Measurements from ENCODE around the gene OTOS. TPM values are rescaled to one million over a fixed set of nuclear protein-coding genes. Genes with fewer than 3 reads are reported as not detected.
A peak's percentile ranks its signal among the peaks of the same experiment; 100 is the strongest.

The OTOS gene
- total RNA-seq, 1 experiment from 2014 or later: not detected

DNA sequence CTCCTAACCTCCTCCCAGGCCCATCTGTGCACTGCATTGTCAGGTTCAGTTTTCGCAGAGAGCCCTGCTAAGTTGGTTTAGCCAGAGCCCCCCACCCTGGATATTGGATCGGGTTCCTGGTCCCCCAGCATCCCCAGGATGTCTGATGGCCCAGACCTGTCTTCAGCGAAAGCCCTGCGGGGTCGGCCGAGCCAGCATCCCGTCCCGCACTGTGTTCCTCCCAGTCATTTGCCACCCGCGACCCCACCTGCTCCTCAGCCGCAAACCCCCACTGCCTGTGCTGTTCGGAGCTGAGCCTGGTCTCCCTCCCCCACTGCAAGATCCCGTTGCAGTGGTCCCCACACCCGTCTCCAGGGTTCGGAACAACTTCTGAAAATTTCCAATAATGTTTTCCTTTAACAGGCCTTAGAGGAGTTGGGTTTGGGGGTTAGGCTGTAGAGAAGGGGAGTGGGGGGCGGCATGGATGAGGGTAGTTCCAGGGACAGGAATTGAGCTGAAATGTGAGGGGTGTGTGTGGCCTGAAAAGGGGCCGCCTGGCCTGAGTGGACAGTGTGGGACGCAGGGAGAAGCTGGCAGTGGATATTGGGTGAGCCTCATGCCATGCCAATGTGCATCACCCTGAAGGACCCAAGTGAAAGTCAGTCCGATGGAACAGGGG, 2.7 kb downstream of the OTOS start:
- H3K9me3 ChIP-seq (ENCODE audit: low read depth, low read length, poor library complexity, severe bottlenecking): no peaks in the 10 kb centered on the region

DNA sequence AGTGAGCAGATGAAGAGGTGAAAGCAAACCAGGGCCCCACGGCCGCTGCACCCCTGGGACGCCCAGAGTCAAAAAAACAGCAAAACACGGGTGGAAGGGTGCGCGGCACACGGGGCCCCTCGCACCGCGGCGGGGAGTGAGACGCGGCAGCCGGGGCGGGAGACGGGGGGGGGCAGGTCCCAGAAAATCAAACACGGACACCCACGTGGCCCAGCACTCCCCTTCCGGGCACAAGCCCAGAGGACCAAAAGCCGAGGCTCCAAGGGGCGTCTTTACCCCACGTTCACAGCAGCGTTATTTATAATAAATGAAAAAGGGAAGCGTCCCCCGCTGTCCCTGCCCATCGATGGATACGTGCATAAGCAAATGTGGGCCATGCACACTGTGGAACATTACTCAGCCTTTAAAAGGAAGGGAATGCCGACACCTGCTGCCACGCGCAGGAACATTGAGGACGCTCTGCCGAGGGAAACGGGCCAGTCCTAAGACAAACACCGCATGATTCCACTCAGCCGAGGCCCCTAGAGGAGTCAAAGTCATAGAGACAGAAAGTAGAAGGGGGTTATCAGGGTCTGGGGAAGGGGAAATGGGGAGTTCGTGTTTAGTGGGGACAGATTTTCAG, 3.7 kb downstream of the OTOS start:
- no peaks in the 10 kb centered on the region for H3K9me3 ChIP-seq (ENCODE audit: low read depth, low read length, poor library complexity, severe bottlenecking)
- peak overlapping the region; percentile 85 for H3K4me3 ChIP-seq (ENCODE audit: low read depth, low read length, poor library complexity, severe bottlenecking)
- BruUV-seq (replicated peaks): no TSS peak
- H3K27me3 ChIP-seq (replicated peaks; ENCODE audit: insufficient read depth, low read depth, low read length, poor library complexity): no peaks in the 10 kb centered on the region
- TF ChIP-seq EZH2 (IDR thresholded peaks at IDR 0.05; ENCODE audit: borderline replicate concordance, low read depth, low read length, poor library complexity, severe bottlenecking): no peak
- TF ChIP-seq, protein P1, sequence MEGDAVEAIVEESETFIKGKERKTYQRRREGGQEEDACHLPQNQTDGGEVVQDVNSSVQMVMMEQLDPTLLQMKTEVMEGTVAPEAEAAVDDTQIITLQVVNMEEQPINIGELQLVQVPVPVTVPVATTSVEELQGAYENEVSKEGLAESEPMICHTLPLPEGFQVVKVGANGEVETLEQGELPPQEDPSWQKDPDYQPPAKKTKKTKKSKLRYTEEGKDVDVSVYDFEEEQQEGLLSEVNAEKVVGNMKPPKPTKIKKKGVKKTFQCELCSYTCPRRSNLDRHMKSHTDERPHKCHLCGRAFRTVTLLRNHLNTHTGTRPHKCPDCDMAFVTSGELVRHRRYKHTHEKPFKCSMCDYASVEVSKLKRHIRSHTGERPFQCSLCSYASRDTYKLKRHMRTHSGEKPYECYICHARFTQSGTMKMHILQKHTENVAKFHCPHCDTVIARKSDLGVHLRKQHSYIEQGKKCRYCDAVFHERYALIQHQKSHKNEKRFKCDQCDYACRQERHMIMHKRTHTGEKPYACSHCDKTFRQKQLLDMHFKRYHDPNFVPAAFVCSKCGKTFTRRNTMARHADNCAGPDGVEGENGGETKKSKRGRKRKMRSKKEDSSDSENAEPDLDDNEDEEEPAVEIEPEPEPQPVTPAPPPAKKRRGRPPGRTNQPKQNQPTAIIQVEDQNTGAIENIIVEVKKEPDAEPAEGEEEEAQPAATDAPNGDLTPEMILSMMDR (conservative IDR thresholded peaks at IDR 0.05; ENCODE audit: low read depth, low read length): no peak
- POLR2A ChIA-PET (ENCODE audit: low non-redundant PET): no interaction called here
- H3K27ac ChIP-seq (ENCODE audit: low read depth, low read length, poor library complexity, severe bottlenecking): peak overlapping the region; percentile 79
- intact Hi-C loops (cut with micrococcal nuclease; ENCODE audit: unreplicated experiment): no loop called here
- peaks cover 13% of the 10 kb centered on the region for H3K36me3 ChIP-seq (ENCODE audit: insufficient read depth, low read length, poor library complexity, severe bottlenecking)
- DNase-seq (ENCODE audit: low spot score): no peak
- CTCF ChIA-PET: no interaction called here
- H3K4me1 ChIP-seq (ENCODE audit: insufficient read depth, low read length, poor library complexity, severe bottlenecking): peaks cover 5% of the 10 kb centered on the region

More for the DNA sequence above, 2.7 kb downstream of the OTOS start:
- no peaks in the 10 kb centered on the region for H3K27me3 ChIP-seq (replicated peaks; ENCODE audit: insufficient read depth, low read depth, low read length, poor library complexity)
- CTCF ChIA-PET: no interaction called here
- no peak for TF ChIP-seq EZH2 (IDR thresholded peaks at IDR 0.05; ENCODE audit: borderline replicate concordance, low read depth, low read length, poor library complexity, severe bottlenecking)
- TF ChIP-seq, protein P1 (conservative IDR thresholded peaks at IDR 0.05; ENCODE audit: low read depth, low read length): no peak
- intact Hi-C loops (cut with micrococcal nuclease; ENCODE audit: unreplicated experiment): no loop called here
- no peak for DNase-seq (ENCODE audit: low spot score)
- BruUV-seq (replicated peaks): no TSS peak
- H3K4me1 ChIP-seq (ENCODE audit: insufficient read depth, low read length, poor library complexity, severe bottlenecking): peaks cover 5% of the 10 kb centered on the region
- H3K4me3 ChIP-seq (ENCODE audit: low read depth, low read length, poor library complexity, severe bottlenecking): no peak overlapping the region
- no peak overlapping the region for H3K27ac ChIP-seq (ENCODE audit: low read depth, low read length, poor library complexity, severe bottlenecking)
- POLR2A ChIA-PET (ENCODE audit: low non-redundant PET): no interaction called here
- H3K36me3 ChIP-seq (ENCODE audit: insufficient read depth, low read length, poor library complexity, severe bottlenecking): peaks cover 6% of the 10 kb centered on the region

DNA sequence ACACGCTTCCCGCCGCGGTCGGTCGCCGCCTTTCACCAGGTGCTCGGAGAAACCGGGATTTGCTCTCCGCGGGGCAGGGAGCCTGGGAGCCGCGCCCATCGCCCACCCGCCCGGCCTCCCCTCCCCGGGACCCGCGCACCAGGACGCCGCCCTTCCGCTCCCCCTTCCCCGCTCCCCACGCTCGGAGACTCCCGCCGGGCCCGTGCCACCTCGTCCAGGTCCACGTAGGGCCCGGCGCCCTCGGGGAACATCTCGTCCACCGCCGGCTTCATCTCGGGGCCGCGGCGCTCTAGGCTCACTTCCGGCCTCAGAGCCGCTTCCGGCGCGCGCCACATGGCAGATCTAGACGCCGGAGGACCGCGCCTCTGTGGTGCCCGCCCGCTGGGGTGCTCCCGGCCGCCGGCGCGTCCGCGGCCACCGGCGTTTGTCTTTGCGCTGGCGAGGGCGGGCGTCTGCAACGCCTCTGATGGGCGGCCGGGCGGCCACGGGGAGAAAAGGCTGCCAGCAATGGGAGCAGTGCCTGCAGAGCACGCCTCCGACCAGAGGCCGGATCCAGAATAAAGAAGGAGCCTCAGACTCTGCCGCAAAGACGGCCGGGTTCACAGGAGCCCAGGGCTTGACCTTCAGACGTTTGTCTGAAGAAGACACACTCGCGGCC, 4.3 kb downstream of the OTOS start, which contains the start of gene COPS9:
Gene COPS9, minus strand, starts transcription at position 293 of the 658 bp plus-strand sequence. Its CDS starts 21 bp downstream, at position 272.
- DNase-seq (ENCODE audit: low spot score): peak; percentile 91
- POLR2A ChIA-PET (ENCODE audit: low non-redundant PET): no interaction called here
- peaks cover 13% of the 10 kb centered on the region for H3K36me3 ChIP-seq (ENCODE audit: insufficient read depth, low read length, poor library complexity, severe bottlenecking)
- CTCF ChIA-PET: no interaction called here
- peaks cover 5% of the 10 kb centered on the region for H3K4me1 ChIP-seq (ENCODE audit: insufficient read depth, low read length, poor library complexity, severe bottlenecking)
- BruUV-seq (replicated peaks): no TSS peak
- H3K9me3 ChIP-seq (ENCODE audit: low read depth, low read length, poor library complexity, severe bottlenecking): no peaks in the 10 kb centered on the region
- no peaks in the 10 kb centered on the region for H3K27me3 ChIP-seq (replicated peaks; ENCODE audit: insufficient read depth, low read depth, low read length, poor library complexity)
- H3K27ac ChIP-seq (ENCODE audit: low read depth, low read length, poor library complexity, severe bottlenecking): peak within 1 kb of the TSS; percentile 79
- TF ChIP-seq, protein P1 (conservative IDR thresholded peaks at IDR 0.05; ENCODE audit: low read depth, low read length): no peak
- no peak for TF ChIP-seq EZH2 (IDR thresholded peaks at IDR 0.05; ENCODE audit: borderline replicate concordance, low read depth, low read length, poor library complexity, severe bottlenecking)
- intact Hi-C loops (cut with micrococcal nuclease; ENCODE audit: unreplicated experiment): no loop called here
- H3K4me3 ChIP-seq (ENCODE audit: low read depth, low read length, poor library complexity, severe bottlenecking): peak within 1 kb of the TSS; percentile 85

All from A673 (cell line).